SU-DHL-6 (cell line): ENCODE data around the gene PWWP3B.

Source experiments
- H2AFZ ChIP-seq: fragments of 200-600 bp; sonication (generic); 2 replicates; pipeline ENCODE4 v1.6.1; 2014; ENCODE audit warnings: low read depth, mild to moderate bottlenecking, moderate library complexity, mixed read lengths, antibody characterized with exemption, low read length; ENCODE audit not compliant: severe bottlenecking
- H3F3A ChIP-seq: fragments of 200-600 bp; shearing (Covaris generic); 2 replicates; pipeline ENCODE4 v1.6.0; 2016; ENCODE audit warnings: antibody characterized with exemption, mild to moderate bottlenecking; ENCODE audit not compliant: insufficient read depth
- H3K27ac ChIP-seq: fragments of 200-600 bp; sonication (generic); 2 replicates; pipeline ENCODE4 v1.5.1; 2016; ENCODE audit warnings: low read depth, mild to moderate bottlenecking, low read length, moderate library complexity, mixed read lengths
- H3K27me3 ChIP-seq: fragments of 200-600 bp; sonication (generic), shearing (Covaris generic); 2 replicates; pipeline ENCODE4 v1.6.0; 2014; ENCODE audit warnings: mild to moderate bottlenecking, low read length
- H3K36me3 ChIP-seq: fragments of 200-600 bp; sonication (generic); 2 replicates; pipeline ENCODE4 v1.6.1; 2014; ENCODE audit warnings: mild to moderate bottlenecking, low read length, mixed read lengths
- H3K4me2 ChIP-seq: fragments of 300-600, 200-600 bp; shearing (Covaris generic), sonication (generic); 2 replicates; pipeline ENCODE4 v1.6.0; 2014; ENCODE audit warnings: low read length, low read depth, mild to moderate bottlenecking; ENCODE audit not compliant: poor library complexity, severe bottlenecking
- H3K4me3 ChIP-seq: fragments of 200-600 bp; sonication (generic); 2 replicates; pipeline ENCODE4 v1.5.1; 2014; ENCODE audit warnings: antibody characterized with exemption, low read length, mild to moderate bottlenecking, mixed read lengths; ENCODE audit not compliant: insufficient read depth, poor library complexity, severe bottlenecking
- H3K79me2 ChIP-seq: fragments of 200-600 bp; sonication (generic); 2 replicates; pipeline ENCODE4 v1.6.1; 2014; ENCODE audit warnings: mild to moderate bottlenecking, low read length, moderate library complexity; ENCODE audit not compliant: insufficient read depth
- H3K9ac ChIP-seq: fragments of 200-600 bp; sonication (generic); 2 replicates; pipeline ENCODE4 v1.7.0; 2014; ENCODE audit warnings: mild to moderate bottlenecking, low read length
- H3K9me2 ChIP-seq: fragments of 200-600 bp; sonication (generic); replicated peaks from 2 replicates; pipeline ENCODE4 v1.6.1; 2014; ENCODE audit warnings: low read length; ENCODE audit not compliant: insufficient read depth
- H3K9me3 ChIP-seq: fragments of 200-600 bp; sonication (generic); 2 replicates; pipeline ENCODE4 v1.6.1; 2014; ENCODE audit warnings: low read length, mixed read lengths; ENCODE audit not compliant: insufficient read depth
- H4K20me1 ChIP-seq: fragments of 200-600 bp; sonication (generic); 2 replicates; pipeline ENCODE4 v1.6.1; 2014; ENCODE audit warnings: low read depth, mild to moderate bottlenecking, antibody characterized with exemption, low read length, moderate library complexity, mixed read lengths
- EZH2phosphoT487 ChIP-seq: fragments of 200-600 bp; sonication (generic), shearing (Covaris generic); conservative IDR thresholded peaks from 2 replicates; pipeline ENCODE4 v1.6.1; 2018; ENCODE audit warnings: mild to moderate bottlenecking, antibody characterized with exemption, low read length, moderate library complexity, mixed read lengths
- TF ChIP-seq, protein P1 (sequence below): fragments of 200-600 bp; sonication (generic); IDR thresholded peaks from one replicate; pipeline ENCODE4 v1.5.1; 2017; ENCODE audit warnings: antibody characterized with exemption, mild to moderate bottlenecking, low read length, moderate library complexity; ENCODE audit not compliant: insufficient read depth, poor library complexity, severe bottlenecking

PWWP3B gene

GRCh38 chrX:106150701-106151100, 17.4 kb upstream of the PWWP3B start:
- Histone ChIP-seq H3K4me2 (no peak overlapping the region), H3K4me3 (no peak overlapping the region), H3K9me3 (no peaks in the 10 kb centered on the region), H3K36me3 (no peaks in the 10 kb centered on the region), H2AFZ (no peak overlapping the region), H3K9ac (no peak overlapping the region), H4K20me1 (no peaks in the 10 kb centered on the region), H3F3A (no peaks in the 10 kb centered on the region), H3K79me2 (no peaks in the 10 kb centered on the region), H3K27me3 (no peaks in the 10 kb centered on the region), H3K9me2 (no peaks in the 10 kb centered on the region), H3K27ac (no peak overlapping the region)
- TF ChIP-seq, protein P1, sequence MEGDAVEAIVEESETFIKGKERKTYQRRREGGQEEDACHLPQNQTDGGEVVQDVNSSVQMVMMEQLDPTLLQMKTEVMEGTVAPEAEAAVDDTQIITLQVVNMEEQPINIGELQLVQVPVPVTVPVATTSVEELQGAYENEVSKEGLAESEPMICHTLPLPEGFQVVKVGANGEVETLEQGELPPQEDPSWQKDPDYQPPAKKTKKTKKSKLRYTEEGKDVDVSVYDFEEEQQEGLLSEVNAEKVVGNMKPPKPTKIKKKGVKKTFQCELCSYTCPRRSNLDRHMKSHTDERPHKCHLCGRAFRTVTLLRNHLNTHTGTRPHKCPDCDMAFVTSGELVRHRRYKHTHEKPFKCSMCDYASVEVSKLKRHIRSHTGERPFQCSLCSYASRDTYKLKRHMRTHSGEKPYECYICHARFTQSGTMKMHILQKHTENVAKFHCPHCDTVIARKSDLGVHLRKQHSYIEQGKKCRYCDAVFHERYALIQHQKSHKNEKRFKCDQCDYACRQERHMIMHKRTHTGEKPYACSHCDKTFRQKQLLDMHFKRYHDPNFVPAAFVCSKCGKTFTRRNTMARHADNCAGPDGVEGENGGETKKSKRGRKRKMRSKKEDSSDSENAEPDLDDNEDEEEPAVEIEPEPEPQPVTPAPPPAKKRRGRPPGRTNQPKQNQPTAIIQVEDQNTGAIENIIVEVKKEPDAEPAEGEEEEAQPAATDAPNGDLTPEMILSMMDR: no peak
- TF ChIP-seq EZH2phosphoT487: no peak

DNA sequence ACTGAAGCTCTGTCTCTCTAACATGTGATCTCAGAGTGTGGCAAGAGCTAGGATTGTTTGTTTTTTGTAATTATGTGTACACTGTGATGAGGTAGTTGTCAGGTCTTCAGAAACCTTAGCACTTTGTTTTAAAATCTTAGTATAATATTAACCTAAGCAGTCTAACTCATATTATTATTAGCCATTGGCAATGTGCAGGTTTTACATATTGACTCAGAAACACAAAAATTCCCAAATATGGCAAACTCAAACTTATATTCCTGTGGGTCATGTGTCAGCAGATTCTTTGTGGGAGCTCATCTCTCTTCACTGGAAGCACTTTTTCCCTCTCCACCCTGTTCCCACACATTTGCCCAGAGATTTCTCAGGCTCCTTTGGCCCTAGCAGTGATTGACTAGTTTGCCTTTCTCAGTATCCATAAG, 8.2 kb upstream of the PWWP3B start:
- H3K9ac ChIP-seq: no peak overlapping the region
- no peaks in the 10 kb centered on the region for H3K36me3 ChIP-seq
- no peaks in the 10 kb centered on the region for H3K9me3 ChIP-seq
- no peak overlapping the region for H3K27ac ChIP-seq
- no peak overlapping the region for H3K4me2 ChIP-seq
- H3F3A ChIP-seq: no peaks in the 10 kb centered on the region
- H3K79me2 ChIP-seq: no peaks in the 10 kb centered on the region
- H4K20me1 ChIP-seq: no peaks in the 10 kb centered on the region
- TF ChIP-seq, protein P1: no peak
- no peak for TF ChIP-seq EZH2phosphoT487
- no peak overlapping the region for H3K4me3 ChIP-seq
- H3K27me3 ChIP-seq: no peaks in the 10 kb centered on the region
- no peaks in the 10 kb centered on the region for H3K9me2 ChIP-seq
- H2AFZ ChIP-seq: no peak overlapping the region

DNA sequence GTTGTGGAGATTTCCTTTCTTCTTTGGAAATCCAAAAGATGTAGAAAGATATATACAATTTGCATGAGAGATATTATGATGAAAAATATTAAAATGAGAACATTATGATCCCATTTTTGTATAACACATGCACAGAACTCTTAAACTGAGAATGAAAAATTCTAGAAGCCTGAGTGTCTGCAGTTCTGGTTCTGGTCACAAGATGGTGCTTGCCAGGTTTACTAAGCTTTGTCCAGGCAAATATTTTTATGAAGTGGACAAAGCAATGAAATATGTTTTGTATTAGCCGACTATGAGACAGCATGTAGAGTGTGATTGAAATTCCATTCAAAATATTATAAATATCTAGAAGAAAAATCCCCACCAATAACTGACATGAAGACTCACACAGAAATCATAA, 2.2 kb downstream of the PWWP3B start:
- Histone ChIP-seq H3K79me2 (no peaks in the 10 kb centered on the region), H3K27me3 (no peaks in the 10 kb centered on the region), H3K36me3 (no peaks in the 10 kb centered on the region), H3K9me3 (no peaks in the 10 kb centered on the region), H3K4me3 (no peak overlapping the region), H2AFZ (no peak overlapping the region), H4K20me1 (no peaks in the 10 kb centered on the region), H3K4me2 (no peak overlapping the region), H3K27ac (no peak overlapping the region), H3K9ac (no peak overlapping the region), H3F3A (no peaks in the 10 kb centered on the region), H3K9me2 (no peaks in the 10 kb centered on the region)
- TF ChIP-seq, protein P1: no peak
- TF ChIP-seq EZH2phosphoT487: no peak

DNA sequence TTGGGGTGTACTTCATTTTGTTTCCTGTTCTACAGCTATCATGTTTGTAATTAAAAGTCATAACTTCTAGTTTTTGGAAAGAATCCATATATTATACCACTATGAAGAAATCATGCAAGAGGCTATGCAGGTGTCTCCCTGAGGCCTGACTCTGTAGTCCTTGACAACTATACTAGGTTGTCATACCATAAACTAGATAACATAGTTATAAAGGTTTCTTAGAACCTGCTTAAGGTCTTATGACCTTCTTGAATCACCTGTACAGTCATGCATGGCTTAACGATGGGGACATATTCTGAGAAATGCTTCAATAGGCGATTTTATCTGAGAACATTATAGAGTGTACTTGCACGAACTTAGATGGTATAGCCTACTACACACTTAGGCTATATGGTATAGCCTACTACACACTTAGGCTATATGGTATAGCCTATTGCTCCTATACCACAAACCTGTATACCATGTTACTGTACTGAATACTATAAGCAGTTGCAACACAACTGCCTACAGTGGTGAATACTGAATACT, 3.3 kb downstream of the PWWP3B start:
- H3K36me3 ChIP-seq: no peaks in the 10 kb centered on the region

More for the DNA sequence above, 3.3 kb downstream of the PWWP3B start:
- H3K79me2 ChIP-seq: no peaks in the 10 kb centered on the region
- no peaks in the 10 kb centered on the region for H3F3A ChIP-seq
- no peaks in the 10 kb centered on the region for H3K9me3 ChIP-seq
- no peak overlapping the region for H3K9ac ChIP-seq
- H3K4me3 ChIP-seq: no peak overlapping the region
- H3K4me2 ChIP-seq: no peak overlapping the region
- no peaks in the 10 kb centered on the region for H4K20me1 ChIP-seq
- H3K27me3 ChIP-seq: no peaks in the 10 kb centered on the region
- H3K9me2 ChIP-seq: no peaks in the 10 kb centered on the region
- TF ChIP-seq EZH2phosphoT487: no peak
- TF ChIP-seq, protein P1: no peak
- no peak overlapping the region for H2AFZ ChIP-seq
- H3K27ac ChIP-seq: no peak overlapping the region
